ENCODE measurements around the gene TP53BP2.

The TP53BP2 gene

DNA sequence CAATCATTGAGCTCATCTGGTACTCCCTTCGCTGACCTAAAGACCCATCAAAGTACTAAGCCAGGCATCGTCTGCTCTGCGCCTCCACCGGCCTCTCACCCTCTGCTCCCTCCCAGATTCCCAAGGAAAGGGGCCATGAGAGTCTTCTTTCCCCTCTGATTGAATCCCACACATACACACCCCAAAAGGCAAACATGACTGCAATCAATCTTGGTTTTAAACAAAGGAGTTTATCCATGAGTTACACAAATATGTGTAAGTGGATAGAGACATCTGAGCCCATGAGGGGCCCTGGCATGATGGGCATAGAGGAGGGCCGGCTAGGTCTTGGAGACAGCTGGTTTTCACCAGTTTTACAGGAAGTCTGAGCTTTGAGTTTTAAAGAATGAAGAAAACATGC lies 82.5 kb downstream of the TP53BP2 start:
- no peak for DNase-seq (ENCODE audit: low read depth)

- no peak for DNase-seq (ENCODE audit: low read depth)
These were observed 84.3 kb downstream of the TP53BP2 start for GRCh38 chr1:223761411-223761810.

GRCh38 chr1:223760833-223761232 lies 84.9 kb downstream of the TP53BP2 start:
- DNase-seq (ENCODE audit: low read depth), result no peak

DNA sequence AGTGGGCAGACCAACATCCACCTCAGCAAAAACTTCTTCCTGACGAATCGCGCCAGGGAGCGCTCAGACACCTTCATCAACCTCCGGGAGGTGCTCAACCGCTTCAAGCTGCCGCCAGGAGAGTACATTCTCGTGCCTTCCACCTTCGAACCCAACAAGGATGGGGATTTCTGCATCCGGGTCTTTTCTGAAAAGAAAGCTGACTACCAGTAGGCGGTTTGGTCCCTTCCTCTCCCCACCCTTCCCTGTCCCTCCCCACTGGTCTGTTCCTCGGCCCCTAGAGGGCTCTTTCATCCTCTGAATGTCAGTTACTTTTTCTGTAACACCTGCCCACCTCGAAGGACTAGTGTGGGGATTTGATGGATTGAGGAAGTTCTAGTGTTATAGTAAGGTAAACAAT lies 86.5 kb downstream of the TP53BP2 start:
- no peak for DNase-seq (ENCODE audit: low read depth)

- no peak for DNase-seq (ENCODE audit: low read depth)
These were observed 87.0 kb downstream of the TP53BP2 start for GRCh38 chr1:223758734-223759133.

- no peak for DNase-seq (ENCODE audit: low read depth)
These were observed 88.7 kb downstream of the TP53BP2 start for GRCh38 chr1:223756806-223757700.

- no peak for DNase-seq (ENCODE audit: low read depth)
These were observed 89.6 kb downstream of the TP53BP2 start for GRCh38 chr1:223755992-223756775.

DNA sequence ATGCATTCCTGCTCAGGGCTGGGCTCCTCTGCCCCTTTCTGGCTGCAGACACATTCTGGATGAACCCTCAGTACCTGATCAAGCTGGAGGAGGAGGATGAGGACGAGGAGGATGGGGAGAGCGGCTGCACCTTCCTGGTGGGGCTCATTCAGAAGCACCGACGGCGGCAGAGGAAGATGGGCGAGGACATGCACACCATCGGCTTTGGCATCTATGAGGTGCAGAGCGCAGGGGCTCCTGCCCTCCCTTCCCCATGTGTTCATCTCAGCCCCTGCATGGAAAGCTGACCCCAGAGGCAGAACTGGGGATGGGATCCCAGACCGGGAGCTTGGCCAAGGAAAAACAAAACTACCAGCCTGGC lies 90.3 kb downstream of the TP53BP2 start:
- DNase-seq (ENCODE audit: low read depth), result no peak

- no peak for DNase-seq (ENCODE audit: low read depth)
These were observed 90.9 kb downstream of the TP53BP2 start for GRCh38 chr1:223754681-223755431.

GRCh38 chr1:223752721-223753515 lies 92.8 kb downstream of the TP53BP2 start:
- no peak for DNase-seq (ENCODE audit: low read depth)

DNA sequence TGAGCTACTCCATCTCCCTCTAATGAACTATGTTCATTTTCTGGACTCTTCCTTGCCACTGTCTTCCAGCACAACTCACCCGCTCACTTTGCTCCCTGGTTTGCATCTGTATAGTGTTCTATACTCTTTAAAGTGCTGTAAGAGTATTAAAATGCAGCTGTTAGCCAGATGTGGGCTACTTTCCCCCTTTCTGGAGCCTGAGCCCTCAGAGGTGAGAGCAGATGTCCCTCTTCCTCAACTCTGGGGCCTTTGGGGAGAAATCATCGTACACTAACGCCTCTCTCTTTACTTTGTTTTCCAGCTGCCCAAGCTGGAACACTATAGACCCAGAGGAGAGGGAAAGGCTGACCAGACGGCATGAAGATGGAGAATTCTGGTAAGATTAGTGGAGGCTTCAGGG lies 94.1 kb downstream of the TP53BP2 start:
- no peak for DNase-seq (ENCODE audit: low read depth)

- no peak for DNase-seq (ENCODE audit: low read depth)
These were observed 94.8 kb downstream of the TP53BP2 start for GRCh38 chr1:223750730-223751570.

- peak; percentile 45 for DNase-seq (ENCODE audit: low read depth)
These were observed 96.7 kb downstream of the TP53BP2 start for GRCh38 chr1:223748773-223749733.

GRCh38 chr1:223748405-223748772 lies 97.4 kb downstream of the TP53BP2 start:
- no peak for DNase-seq (ENCODE audit: low read depth)

- no peak for DNase-seq (ENCODE audit: low read depth)
These were observed 97.9 kb downstream of the TP53BP2 start for GRCh38 chr1:223747838-223748335.

DNA sequence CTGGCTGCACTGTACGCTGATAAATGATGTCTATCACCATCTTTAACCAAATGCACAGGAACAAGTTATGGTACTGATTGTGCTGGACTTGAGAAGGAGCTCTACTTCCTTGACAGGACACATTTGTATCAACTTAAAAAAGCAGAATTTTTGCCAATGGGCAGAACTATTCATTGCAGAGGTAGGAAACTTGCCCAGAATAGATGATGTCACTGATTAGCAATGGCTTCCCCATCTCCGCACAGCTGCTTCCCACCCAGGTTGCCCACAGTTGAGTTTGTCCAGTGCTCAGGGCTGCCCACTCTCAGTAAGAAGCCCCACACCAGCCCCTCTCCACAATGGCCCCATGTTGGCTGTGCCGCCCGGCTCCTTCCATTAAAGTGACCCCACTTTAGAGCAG lies 100.0 kb downstream of the TP53BP2 start:
- DNase-seq (ENCODE audit: low read depth), result no peak

DNA sequence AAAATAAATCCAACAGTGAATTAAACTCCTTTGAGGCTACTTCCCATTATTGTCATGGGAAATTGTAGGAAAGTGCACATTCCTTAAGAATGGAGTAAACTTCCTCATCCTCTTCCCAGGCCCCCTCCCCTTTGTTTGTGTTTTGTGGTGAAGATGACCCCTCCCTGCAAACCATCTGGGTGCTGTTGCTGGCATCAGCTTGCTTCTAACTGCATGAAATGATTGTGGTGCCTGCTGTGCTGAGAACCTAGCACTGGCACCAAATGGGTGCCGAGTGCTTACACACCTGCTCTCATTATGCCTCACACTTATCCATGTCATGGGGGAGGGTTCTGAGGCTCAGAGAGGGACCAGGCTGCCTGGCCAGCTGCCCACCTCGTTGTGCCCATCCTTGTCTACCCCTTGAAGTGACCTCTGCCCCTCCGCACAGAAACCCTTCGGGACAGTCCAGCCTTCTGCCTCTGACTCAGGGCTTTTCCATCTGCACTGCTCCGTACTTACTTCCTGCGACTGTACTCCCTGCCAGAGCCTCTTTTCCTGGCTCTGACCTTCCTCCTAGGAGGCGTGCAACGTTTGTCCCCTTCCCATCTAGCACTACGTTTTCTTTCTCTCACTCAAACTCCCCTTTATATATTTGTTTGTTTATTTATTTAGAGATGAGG lies 102.8 kb downstream of the TP53BP2 start:
- no peak for DNase-seq (ENCODE audit: low read depth)

GRCh38 chr1:223741861-223742260 lies 103.9 kb downstream of the TP53BP2 start:
- DNase-seq (ENCODE audit: low read depth), result no peak

All from stimulated activated CD8-positive, alpha-beta memory T cell treated with anti-CD3 and anti-CD28 coated beads, Interleukin-12 subunit alpha, Interleukin-12 subunit beta, amount 100 ng/mL, for 1 hour (primary cell).